Hippocampal formation (tissue), 2 donors: ENCODE measurements around the gene SCP2.

Experiments used
- DNase-seq, 2 donors: peaks; one replicate each; lab custom pipeline; 2025; lab: John Stamatoyannopoulos, UW

The SCP2 gene

DNA sequence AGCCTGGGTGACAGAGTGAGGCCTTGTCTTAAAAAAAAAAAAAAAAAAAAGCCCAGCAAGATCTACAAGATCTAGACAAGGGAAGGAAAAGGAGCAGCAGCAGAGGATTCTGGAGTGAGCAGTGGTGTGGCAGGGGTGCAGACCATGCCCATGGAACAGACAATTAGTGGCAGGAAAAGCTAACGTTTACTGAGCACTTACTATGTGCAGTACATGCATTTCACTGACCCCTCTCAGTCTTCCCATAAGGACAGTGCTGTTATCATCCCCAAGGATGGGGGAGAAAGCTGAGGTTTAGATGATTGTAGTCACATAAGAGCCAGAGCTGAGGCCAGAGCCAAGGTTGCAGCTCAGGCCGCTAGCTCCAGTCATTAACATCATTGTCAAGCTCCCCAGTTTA is 140.8 kb downstream of the SCP2 start:
- DNase-seq = no peak

- DNase-seq = no peak
Measured at GRCh38 chr1:53068314-53069099, 141.4 kb downstream of the SCP2 start.

DNA sequence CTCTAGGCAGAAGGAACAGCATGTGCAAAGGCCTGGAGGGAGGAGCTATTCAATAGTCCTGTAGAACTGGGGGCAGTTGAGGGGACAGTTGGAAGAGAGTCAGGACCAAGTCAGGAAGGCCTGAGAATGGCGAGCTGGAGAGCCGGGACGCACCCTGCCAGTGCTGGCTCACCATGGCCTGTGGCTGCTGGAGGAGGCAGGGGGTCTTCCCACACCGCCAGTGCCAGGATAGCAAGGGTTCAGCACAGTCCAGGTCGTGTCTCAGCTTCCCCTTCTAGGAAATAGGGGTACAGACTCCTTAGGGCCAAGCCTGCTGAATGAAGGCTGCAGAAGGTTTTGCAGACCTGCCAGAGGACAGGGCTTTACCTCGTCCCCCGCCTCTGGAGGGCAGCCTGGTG is 142.2 kb downstream of the SCP2 start:
- DNase-seq = no peak

DNA sequence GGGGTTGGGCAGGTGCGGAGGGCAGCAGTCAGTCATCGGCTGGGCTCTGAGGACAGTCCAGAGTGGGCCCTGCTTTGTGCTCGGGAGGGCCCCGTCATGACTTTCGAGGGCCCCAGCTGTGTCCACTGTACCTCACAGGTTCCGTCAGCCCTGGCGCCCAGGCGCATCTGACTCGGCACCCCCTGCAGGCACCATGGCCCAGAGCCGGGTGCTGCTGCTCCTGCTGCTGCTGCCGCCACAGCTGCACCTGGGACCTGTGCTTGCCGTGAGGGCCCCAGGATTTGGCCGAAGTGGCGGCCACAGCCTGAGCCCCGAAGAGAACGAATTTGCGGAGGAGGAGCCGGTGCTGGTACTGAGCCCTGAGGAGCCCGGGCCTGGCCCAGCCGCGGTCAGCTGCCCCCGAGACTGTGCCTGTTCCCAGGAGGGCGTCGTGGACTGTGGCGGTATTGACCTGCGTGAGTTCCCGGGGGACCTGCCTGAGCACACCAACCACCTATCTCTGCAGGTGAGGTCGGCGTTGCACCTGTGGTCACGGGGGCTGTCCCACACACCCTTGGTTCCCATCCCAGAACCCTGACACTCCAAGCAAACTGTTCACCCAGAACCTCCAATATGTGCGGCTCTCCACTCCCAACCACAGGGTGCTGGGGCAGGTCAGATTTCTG is 142.7 kb downstream of the SCP2 start:
- DNase-seq = no peak

DNA sequence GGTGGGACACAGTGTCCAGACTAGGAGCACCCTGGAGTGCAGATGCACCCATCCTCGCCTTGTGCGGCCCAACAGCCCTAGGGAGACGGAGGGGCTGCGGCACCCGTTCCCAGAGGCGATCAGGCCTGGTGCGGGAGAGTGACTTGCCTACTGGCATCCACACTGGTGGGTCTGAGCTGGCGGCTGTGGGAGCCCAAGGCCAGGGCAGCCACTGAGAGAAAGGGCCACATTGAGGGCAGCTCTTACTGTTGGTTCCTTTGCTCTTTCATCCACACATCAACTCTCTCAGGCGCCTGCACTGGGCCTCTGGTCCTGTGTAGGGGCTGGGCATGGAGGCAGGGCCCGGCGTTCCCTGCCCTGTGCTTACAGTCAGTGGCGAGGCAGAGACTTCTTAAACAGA is 143.5 kb downstream of the SCP2 start:
- DNase-seq = no peak

- DNase-seq = no peak
Measured at GRCh38 chr1:53071167-53071865, 144.2 kb downstream of the SCP2 start.

GRCh38 chr1:53071915-53072314 is 144.8 kb downstream of the SCP2 start:
- no peak for DNase-seq

DNA sequence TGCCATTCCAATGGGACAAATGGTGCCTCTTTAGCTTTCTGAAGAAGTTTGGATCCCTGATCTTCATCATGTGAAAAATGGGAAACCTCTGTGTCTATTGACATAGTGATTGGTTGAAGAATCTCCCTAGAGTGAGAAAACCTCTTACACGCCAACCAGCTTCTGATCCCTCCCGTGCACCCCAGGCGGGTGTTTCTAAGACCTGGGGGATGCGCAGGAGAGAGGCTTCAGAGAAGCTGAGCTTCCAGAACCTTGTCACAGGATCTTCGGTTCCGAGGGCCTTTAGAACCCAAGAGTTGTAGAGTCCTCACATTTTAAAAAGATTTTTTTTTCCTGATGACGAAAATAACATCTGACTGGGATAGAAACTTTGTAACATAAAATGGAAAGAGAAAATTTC is 146.2 kb downstream of the SCP2 start:
- no peak for DNase-seq

GRCh38 chr1:53073868-53074311 is 146.8 kb downstream of the SCP2 start:
- DNase-seq = no peak

- DNase-seq = no peak
Measured at GRCh38 chr1:53074313-53075154, 147.5 kb downstream of the SCP2 start.

GRCh38 chr1:53075206-53075605 is 148.1 kb downstream of the SCP2 start:
- DNase-seq = no peak

- no peak for DNase-seq
Measured at GRCh38 chr1:53075761-53076163, 148.7 kb downstream of the SCP2 start.

DNA sequence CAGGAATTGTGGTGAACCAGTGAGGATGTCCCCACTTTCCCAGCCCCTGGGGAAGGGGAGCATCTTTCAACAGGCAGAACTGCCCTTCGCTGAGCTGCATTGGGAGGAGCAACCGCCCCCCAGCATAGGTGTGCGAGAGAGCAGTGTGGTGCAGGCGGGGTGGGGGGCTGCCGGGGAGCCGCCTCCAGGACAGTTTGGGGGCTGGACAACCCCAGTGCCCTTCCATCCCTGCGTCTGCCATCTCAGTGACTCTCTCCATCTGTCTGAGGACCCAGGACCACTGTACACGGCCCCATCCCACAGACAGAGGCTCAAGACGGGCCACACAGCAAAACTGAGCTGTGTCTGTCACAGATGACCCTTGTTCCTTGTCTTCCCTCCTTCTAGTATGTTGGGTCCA is 149.1 kb downstream of the SCP2 start:
- no peak for DNase-seq

GRCh38 chr1:53076721-53077598 is 149.9 kb downstream of the SCP2 start:
- no peak for DNase-seq

DNA sequence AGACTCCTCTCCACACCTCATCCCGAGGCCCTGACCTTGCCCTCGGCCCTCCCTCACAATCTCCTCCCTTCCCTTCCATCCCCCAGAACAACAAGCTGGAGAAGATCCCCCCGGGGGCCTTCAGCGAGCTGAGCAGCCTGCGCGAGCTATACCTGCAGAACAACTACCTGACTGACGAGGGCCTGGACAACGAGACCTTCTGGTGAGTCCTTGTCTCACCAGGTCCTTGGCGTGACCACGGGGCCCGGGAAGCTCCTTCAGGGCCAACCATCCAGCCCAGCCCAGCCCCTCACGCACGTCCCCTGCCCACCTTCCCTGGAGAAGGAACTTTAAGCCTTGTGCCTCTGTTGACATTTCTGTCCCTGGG is 150.5 kb downstream of the SCP2 start:
- no peak for DNase-seq

DNA sequence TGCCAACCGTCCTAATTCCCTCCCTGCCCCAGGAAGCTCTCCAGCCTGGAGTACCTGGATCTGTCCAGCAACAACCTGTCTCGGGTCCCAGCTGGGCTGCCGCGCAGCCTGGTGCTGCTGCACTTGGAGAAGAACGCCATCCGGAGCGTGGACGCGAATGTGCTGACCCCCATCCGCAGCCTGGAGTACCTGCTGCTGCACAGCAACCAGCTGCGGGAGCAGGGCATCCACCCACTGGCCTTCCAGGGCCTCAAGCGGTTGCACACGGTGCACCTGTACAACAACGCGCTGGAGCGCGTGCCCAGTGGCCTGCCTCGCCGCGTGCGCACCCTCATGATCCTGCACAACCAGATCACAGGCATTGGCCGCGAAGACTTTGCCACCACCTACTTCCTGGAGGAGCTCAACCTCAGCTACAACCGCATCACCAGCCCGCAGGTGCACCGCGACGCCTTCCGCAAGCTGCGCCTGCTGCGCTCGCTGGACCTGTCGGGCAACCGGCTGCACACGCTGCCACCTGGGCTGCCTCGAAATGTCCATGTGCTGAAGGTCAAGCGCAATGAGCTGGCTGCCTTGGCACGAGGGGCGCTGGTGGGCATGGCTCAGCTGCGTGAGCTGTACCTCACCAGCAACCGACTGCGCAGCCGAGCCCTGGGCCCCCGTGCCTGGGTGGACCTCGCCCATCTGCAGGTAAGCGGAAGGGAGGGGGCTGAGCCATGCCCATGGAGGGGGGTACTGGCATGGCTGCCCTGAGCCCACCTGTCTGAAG is 151.4 kb downstream of the SCP2 start:
- no peak for DNase-seq

GRCh38 chr1:53079251-53079650 is 152.2 kb downstream of the SCP2 start:
- DNase-seq = no peak

- DNase-seq = no peak
Measured at GRCh38 chr1:53080041-53080440, 153.0 kb downstream of the SCP2 start.

DNA sequence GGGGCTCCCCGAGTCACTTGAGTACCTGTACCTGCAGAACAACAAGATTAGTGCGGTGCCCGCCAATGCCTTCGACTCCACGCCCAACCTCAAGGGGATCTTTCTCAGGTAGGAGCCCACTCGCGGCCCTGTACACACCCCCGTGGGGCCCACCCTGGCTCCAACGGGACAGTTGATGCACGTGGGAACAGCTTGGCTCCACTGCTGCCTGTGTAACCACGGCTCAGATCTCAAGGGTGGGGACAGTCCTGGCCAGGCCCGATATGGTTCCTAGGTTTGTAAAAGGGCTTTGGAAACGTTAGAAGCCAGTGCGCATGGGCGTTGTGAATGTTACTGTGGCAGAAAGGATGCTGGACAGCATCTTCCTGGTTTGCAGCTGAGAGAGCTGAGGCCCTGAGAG is 153.7 kb downstream of the SCP2 start:
- no peak for DNase-seq

DNA sequence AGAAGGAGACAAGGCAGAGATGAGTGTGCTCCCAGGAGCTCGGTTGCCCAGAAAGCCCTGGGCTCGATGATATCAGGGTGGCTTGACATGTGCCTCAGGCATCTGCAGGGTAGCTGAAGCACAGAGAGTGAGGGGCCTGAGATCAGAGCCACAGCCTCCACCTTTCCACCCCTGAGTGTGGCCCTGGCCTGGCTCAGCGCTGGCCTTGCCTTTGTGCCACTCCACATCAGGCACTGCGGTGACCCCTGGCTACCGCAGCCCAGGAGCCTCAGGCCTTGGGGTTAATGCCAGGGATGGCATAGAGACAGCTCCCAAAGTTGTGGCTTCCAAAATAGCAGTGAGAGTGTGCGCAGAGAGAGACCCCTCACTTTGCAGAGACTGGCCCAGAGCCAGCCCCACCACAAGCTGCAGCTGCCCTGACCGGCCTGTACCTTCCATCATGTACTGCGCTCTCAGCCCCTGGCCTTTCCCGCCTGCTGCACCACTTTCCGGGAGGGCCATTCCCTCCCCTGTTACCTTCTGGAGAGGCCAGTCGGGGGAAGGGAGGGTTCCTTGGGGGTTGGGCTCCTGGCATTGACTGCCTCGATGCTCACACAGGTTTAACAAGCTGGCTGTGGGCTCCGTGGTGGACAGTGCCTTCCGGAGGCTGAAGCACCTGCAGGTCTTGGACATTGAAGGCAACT is 154.4 kb downstream of the SCP2 start:
- no peak for DNase-seq
